Ovary (tissue), 3 donors: Measurements from ENCODE around the gene GDF7.

ENCODE experiments used
- CTCF ChIP-seq, 3 donors: fragments of 450-650 bp in 2 of 3; fragments of 200-600 bp in 1 of 3; IDR thresholded peaks; one replicate each; pipeline versions ENCODE4 v1.5.1 to v1.8.0; 2016 to 2022; ENCODE audit warnings: antibody characterized with exemption in 3 of 3, mild to moderate bottlenecking in 1 of 3
- POLR2A ChIP-seq: fragments of 450-650 bp; IDR thresholded peaks from one replicate; pipeline ENCODE4 v1.6.1; 2017; ENCODE audit warnings: antibody characterized with exemption, mild to moderate bottlenecking, moderate library complexity
- donor health status: DM: no; HTN: no; CAD: no.

- TF ChIP-seq CTCF (IDR thresholded peaks at IDR 0.05) (no peak), POLR2A (no peak)
Observed at GRCh38 chr2:20667151-20667530, 197 bp downstream of the GDF7 start.
